ENCODE data around the gene NRXN3. TPM values are rescaled to one million over a fixed set of nuclear protein-coding genes. Genes with fewer than 3 reads are reported as not detected.

The NRXN3 gene
- total RNA-seq, 2 donors from 2014 or later, result 1.2 to 7.8 TPM

- no peaks in the 10 kb centered on the region for H3K9me3 ChIP-seq
- no peak overlapping the region for H3K9ac ChIP-seq (ENCODE audit: low read depth in 2 of 2, low read length in 2 of 2)
- no peak overlapping the region for H3K27ac ChIP-seq
- no peak for TF ChIP-seq CTCF (IDR thresholded peaks at IDR 0.05)
- DNase-seq, result no peak
- intact Hi-C loops (cut with DNase I), result no loop called here
- H3K27me3 ChIP-seq, result no peaks in the 10 kb centered on the region
- no peaks in the 10 kb centered on the region for H3K36me3 ChIP-seq
- no peak overlapping the region for H3K4me3 ChIP-seq
- no peaks in the 10 kb centered on the region for H3K4me1 ChIP-seq
Observed at GRCh38 chr14:79585845-79586244, 1415.7 kb downstream of the NRXN3 start.

- no peak for DNase-seq
- Histone ChIP-seq H3K9me3 (no peaks in the 10 kb centered on the region), H3K9ac (ENCODE audit: low read depth in 2 of 2, low read length in 2 of 2) (no peak overlapping the region), H3K27ac (no peak overlapping the region), H3K36me3 (no peaks in the 10 kb centered on the region), H3K4me1 (no peaks in the 10 kb centered on the region), H3K4me3 (no peak overlapping the region), H3K27me3 (no peaks in the 10 kb centered on the region)
- no peak for TF ChIP-seq CTCF (IDR thresholded peaks at IDR 0.05)
- intact Hi-C loops (cut with DNase I), result no loop called here
Observed at GRCh38 chr14:79586416-79586815, 1416.2 kb downstream of the NRXN3 start.

GRCh38 chr14:79586989-79587598 lies 1416.9 kb downstream of the NRXN3 start:
- TF ChIP-seq CTCF (IDR thresholded peaks at IDR 0.05), result no peak
- Histone ChIP-seq H3K9ac (ENCODE audit: low read depth in 2 of 2, low read length in 2 of 2) (no peak overlapping the region), H3K4me3 (no peak overlapping the region), H3K27me3 (no peaks in the 10 kb centered on the region), H3K4me1 (no peaks in the 10 kb centered on the region), H3K27ac (no peak overlapping the region), H3K36me3 (no peaks in the 10 kb centered on the region), H3K9me3 (no peaks in the 10 kb centered on the region)
- DNase-seq, result no peak
- intact Hi-C loops (cut with DNase I), result no loop called here

GRCh38 chr14:79587875-79588274 lies 1417.7 kb downstream of the NRXN3 start:
- intact Hi-C loops (cut with DNase I), result no loop called here
- H3K4me1 ChIP-seq, result no peaks in the 10 kb centered on the region
- DNase-seq, result no peak
- no peak overlapping the region for H3K4me3 ChIP-seq
- no peak for TF ChIP-seq CTCF (IDR thresholded peaks at IDR 0.05)
- H3K36me3 ChIP-seq, result no peaks in the 10 kb centered on the region
- no peak overlapping the region for H3K27ac ChIP-seq
- H3K27me3 ChIP-seq, result no peaks in the 10 kb centered on the region
- H3K9me3 ChIP-seq, result no peaks in the 10 kb centered on the region
- no peak overlapping the region for H3K9ac ChIP-seq (ENCODE audit: low read depth in 2 of 2, low read length in 2 of 2)

GRCh38 chr14:79588398-79588797 lies 1418.2 kb downstream of the NRXN3 start:
- DNase-seq, result no peak
- intact Hi-C loops (cut with DNase I), result no loop called here
- Histone ChIP-seq H3K9ac (ENCODE audit: low read depth in 2 of 2, low read length in 2 of 2) (no peak overlapping the region), H3K9me3 (no peaks in the 10 kb centered on the region), H3K36me3 (no peaks in the 10 kb centered on the region), H3K4me1 (no peaks in the 10 kb centered on the region), H3K27ac (no peak overlapping the region), H3K27me3 (no peaks in the 10 kb centered on the region), H3K4me3 (no peak overlapping the region)
- TF ChIP-seq CTCF (IDR thresholded peaks at IDR 0.05), result no peak

Measured in colonic mucosa (tissue), 4 donors.